ENCODE measurements around the gene TMEM116.
"Not testable (repeated sequence)": the region's sequence is repeated elsewhere in the genome, so short reads cannot be mapped to it uniquely, and the experiment has no call there.

Gene TMEM116

GRCh38 chr12:112008918-112009317 is 4.0 kb downstream of the TMEM116 start:
- DNase-seq (ENCODE audit: low spot score) = no peak
- TF ChIP-seq CTCF (IDR thresholded peaks at IDR 0.05; ENCODE audit: extremely low read depth, missing control alignments) = no peak

GRCh38 chr12:112007945-112008344 is 5.0 kb downstream of the TMEM116 start:
- no peak for DNase-seq (ENCODE audit: low spot score)
- TF ChIP-seq CTCF (IDR thresholded peaks at IDR 0.05; ENCODE audit: extremely low read depth, missing control alignments) = no peak

DNA sequence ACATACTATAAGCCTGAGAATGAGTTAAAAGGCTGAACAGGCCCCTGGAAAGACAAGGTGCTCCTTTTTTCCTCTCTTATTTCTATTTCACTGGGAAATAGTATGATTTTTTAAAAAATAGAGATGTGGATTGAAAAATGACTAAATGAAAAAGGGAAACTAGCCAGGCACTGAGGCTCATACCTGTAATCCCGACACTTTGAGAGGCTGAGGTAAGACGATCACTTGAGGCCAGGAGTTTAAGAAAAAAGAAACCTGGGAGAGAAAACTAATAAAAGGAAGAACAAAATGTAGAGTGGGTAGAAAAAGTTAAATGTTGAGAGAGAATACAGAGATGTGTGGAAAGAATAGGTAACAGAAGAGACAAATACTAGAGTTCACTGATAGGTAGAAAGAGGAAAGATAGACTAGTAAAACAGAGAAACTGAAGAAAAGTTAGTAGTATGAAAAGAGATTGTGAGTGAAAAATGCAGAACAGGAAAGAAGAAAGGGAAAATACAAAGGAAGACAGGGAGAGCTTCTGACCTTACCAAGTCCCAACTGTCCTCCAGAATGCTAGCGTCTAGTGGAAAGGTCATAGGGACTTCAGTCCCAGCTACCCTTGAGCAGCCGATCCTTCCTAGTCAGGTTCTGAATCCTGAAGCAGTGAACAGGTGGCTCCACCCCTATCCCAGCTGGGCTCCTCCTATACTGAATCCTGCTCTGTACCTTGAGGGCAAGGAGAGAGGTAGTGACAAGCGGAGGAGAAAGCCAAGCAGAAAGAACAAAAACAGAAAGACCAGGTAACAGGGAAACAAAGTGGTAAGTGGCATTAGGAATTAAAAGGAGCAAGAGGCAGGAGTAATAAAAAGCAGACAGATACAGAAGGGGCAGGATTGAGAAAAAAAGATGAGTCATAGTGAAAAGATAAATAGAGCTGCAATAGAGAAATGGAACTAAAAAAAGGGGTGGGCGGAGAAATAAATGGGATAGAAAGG is 7.3 kb downstream of the TMEM116 start:
- DNase-seq (ENCODE audit: low spot score) = no peak

GRCh38 chr12:112004041-112004440 is 8.9 kb downstream of the TMEM116 start:
- TF ChIP-seq CTCF (IDR thresholded peaks at IDR 0.05; ENCODE audit: extremely low read depth, missing control alignments) = no peak

More for the DNA sequence above, 7.3 kb downstream of the TMEM116 start:
- no peak for TF ChIP-seq CTCF (IDR thresholded peaks at IDR 0.05; ENCODE audit: extremely low read depth, missing control alignments)

GRCh38 chr12:112001576-112001975 is 11.4 kb downstream of the TMEM116 start:
- no peak for TF ChIP-seq CTCF (IDR thresholded peaks at IDR 0.05; ENCODE audit: extremely low read depth, missing control alignments)
- no peak for DNase-seq (ENCODE audit: low spot score)

More at GRCh38 chr12:112004041-112004440, 8.9 kb downstream of the TMEM116 start:
- no peak for DNase-seq (ENCODE audit: low spot score)

DNA sequence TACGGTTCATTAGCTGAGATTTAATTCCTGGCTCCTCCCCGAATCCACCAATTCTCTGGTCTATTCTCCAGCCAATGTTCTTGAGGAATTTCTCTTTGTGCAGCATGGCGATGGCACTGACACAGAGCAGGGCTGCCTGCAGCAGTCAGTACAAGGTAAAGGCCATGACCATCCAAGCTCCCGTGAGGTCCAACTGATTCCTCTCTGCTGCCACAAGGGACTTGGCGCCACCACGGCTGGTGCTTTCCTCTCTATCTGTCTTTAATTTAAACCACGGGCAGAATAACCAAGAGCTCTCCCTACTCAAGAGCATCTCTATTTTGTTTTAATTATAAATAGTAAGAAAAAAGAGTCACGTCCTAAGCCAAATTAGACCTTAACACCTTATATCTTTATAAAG is 12.1 kb downstream of the TMEM116 start:
- no peak for TF ChIP-seq CTCF (IDR thresholded peaks at IDR 0.05; ENCODE audit: extremely low read depth, missing control alignments)
- no peak for DNase-seq (ENCODE audit: low spot score)

GRCh38 chr12:111999129-111999528 is 13.8 kb downstream of the TMEM116 start:
- not testable (repeated sequence) for DNase-seq (ENCODE audit: low spot score)

Measured in GM20000 (cell line).